ENCODE results near the gene DOCK2. TPM values are rescaled to one million over a fixed set of nuclear protein-coding genes. Genes with fewer than 3 reads are reported as not detected.

Gene DOCK2
- polyA plus RNA-seq, 2 of the 4 experiments (the other 2 are of a cell fraction), result 2.1 to 4.6 TPM

DNA sequence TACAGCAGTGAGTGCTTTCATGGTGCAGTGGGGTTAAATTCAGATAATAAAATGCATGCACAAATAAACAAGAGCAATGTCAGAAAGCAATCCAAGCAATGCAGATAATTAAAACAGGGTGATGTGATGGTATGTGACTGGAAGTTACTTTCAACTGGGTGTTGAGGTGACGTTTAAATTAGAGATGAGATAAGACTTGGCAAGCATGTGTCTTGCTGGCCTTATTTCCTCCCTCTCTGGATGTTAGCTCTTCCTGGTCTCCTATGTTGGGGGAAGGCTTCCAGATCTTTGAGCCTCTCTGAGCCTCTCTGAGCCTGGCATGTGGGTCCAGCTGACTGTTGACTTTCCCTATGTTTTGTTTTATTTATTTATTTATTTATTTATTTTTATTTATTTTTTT lies 54.4 kb downstream of the DOCK2 start:
- H3K27ac ChIP-seq, result no peak overlapping the region
- H3K4me2 ChIP-seq, result no peak overlapping the region
- WGBS (ENCODE audit: missing lambda C conversion rate), result 91% methylated on average over 1 of the region's 1 CpG
- TF ChIP-seq POLR2AphosphoS2 (conservative IDR thresholded peaks at IDR 0.05; ENCODE audit: low read length) (no peak), NFE2L2 (conservative IDR thresholded peaks at IDR 0.05; ENCODE audit: low read length) (no peak), MAZ (IDR thresholded peaks at IDR 0.05; ENCODE audit: borderline replicate concordance, low read depth, low read length) (no peak), MAFK (IDR thresholded peaks at IDR 0.05; ENCODE audit: partially characterized antibody) (no peak), ZFP36 (IDR thresholded peaks at IDR 0.05; ENCODE audit: borderline replicate concordance, partially characterized antibody) (no peak), POLR2A (IDR thresholded peaks at IDR 0.05; ENCODE audit: low read length) (no peak), HOXB5 (CRISPR knock-in tag; IDR thresholded peaks at IDR 0.05) (no peak), HDAC2 (IDR thresholded peaks at IDR 0.05) (no peak), HOXB13 (CRISPR knock-in tag; IDR thresholded peaks at IDR 0.05; ENCODE audit: low read depth) (no peak), KDM1A (IDR thresholded peaks at IDR 0.05; ENCODE audit: low read depth) (no peak), CHD4 (IDR thresholded peaks at IDR 0.05; ENCODE audit: borderline replicate concordance) (no peak), RFX5 (IDR thresholded peaks at IDR 0.05) (no peak), CBX8 (IDR thresholded peaks at IDR 0.05) (no peak), CEBPB (IDR thresholded peaks at IDR 0.05) (no peak), FOSL2 (IDR thresholded peaks at IDR 0.05) (no peak), FOSL2 (CRISPR knock-in tag; IDR thresholded peaks at IDR 0.05) (no peak), TP53 (CRISPR knock-in tag; IDR thresholded peaks at IDR 0.05) (no peak), HEYL (CRISPR knock-in tag; IDR thresholded peaks at IDR 0.05) (no peak)
- TF ChIP-seq, protein P1, sequence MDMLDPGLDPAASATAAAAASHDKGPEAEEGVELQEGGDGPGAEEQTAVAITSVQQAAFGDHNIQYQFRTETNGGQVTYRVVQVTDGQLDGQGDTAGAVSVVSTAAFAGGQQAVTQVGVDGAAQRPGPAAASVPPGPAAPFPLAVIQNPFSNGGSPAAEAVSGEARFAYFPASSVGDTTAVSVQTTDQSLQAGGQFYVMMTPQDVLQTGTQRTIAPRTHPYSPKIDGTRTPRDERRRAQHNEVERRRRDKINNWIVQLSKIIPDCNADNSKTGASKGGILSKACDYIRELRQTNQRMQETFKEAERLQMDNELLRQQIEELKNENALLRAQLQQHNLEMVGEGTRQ (IDR thresholded peaks at IDR 0.05), result no peak
- TF ChIP-seq, protein P2, sequence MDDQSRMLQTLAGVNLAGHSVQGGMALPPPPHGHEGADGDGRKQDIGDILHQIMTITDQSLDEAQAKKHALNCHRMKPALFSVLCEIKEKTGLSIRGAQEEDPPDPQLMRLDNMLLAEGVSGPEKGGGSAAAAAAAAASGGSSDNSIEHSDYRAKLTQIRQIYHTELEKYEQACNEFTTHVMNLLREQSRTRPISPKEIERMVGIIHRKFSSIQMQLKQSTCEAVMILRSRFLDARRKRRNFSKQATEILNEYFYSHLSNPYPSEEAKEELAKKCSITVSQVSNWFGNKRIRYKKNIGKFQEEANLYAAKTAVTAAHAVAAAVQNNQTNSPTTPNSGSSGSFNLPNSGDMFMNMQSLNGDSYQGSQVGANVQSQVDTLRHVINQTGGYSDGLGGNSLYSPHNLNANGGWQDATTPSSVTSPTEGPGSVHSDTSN (IDR thresholded peaks at IDR 0.05), result no peak
- no peaks in the 10 kb centered on the region for H3K9me3 ChIP-seq
- no peak for ATAC-seq
- H3K4me1 ChIP-seq, result peaks cover 18% of the 10 kb centered on the region
- DNase-seq (ENCODE audit: low read depth in 1 of 2, low spot score in 1 of 2), result no peak
- POLR2A ChIA-PET, result no interaction called here
- CTCF ChIA-PET, result interaction anchor here (1.8 kb wide), 1 partner anchor 17 kb away, joined by 4 read pairs; no protein-coding TSS in a partner anchor
- no peak overlapping the region for H3K4me3 ChIP-seq
- no peak for FAIRE-seq

DNA sequence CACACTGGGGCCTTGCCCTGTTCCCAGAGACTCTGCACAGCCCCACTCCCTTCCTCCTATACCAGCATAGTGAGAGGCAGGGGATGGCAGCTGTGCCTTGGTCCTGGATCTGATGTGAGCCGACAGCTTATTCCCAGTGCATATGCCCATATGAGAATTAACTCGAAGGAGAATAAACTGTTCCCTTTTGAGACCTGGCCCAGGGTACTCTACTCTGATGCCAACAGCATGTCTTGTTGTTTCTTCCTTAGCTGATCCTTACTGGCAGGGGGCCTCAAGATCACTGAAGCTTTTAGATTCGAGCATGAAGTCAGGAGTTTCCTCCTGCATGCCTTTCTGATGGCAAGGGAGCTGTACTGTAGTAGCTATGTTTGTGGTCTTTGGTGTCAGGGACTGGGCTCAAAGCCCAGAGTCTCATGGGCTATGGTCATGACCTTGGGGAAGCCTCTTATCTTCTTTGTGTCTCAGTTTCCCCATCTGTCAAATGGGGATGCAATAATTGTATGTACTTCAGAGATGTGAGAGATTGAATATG lies 57.1 kb downstream of the DOCK2 start:
- ChIA-PET CTCF (interaction anchor here (0.8 to 1.5 kb wide), 7 partner anchors 8 to 522 kb away, joined by 3 to 5 read pairs (median 4); partner anchors contain the start of gene INSYN2B), POLR2A (no interaction called here)
- no peak for FAIRE-seq
- DNase-seq (ENCODE audit: low read depth in 1 of 2, low spot score in 1 of 2), result no peak
- H3K9me3 ChIP-seq, result no peaks in the 10 kb centered on the region
- peak overlapping the region; percentile 83 to 85 for H3K27ac ChIP-seq
- H3K4me1 ChIP-seq, result peaks cover 42% of the 10 kb centered on the region
- H3K4me2 ChIP-seq, result no peak overlapping the region
- TF ChIP-seq KDM5A (IDR thresholded peaks at IDR 0.05), result no peak
- TF ChIP-seq KDM1A (IDR thresholded peaks at IDR 0.05; ENCODE audit: low read depth), result no peak
- TF ChIP-seq HDAC2 (IDR thresholded peaks at IDR 0.05), result no peak
- TF ChIP-seq, protein P1 (IDR thresholded peaks at IDR 0.05), result no peak
- TF ChIP-seq FOXS1 (CRISPR knock-in tag; IDR thresholded peaks at IDR 0.05), result no peak
- no peak for TF ChIP-seq TFCP2L1 (CRISPR knock-in tag; IDR thresholded peaks at IDR 0.05)
- TF ChIP-seq HEYL (CRISPR knock-in tag; IDR thresholded peaks at IDR 0.05), result no peak
- TF ChIP-seq, protein P3, sequence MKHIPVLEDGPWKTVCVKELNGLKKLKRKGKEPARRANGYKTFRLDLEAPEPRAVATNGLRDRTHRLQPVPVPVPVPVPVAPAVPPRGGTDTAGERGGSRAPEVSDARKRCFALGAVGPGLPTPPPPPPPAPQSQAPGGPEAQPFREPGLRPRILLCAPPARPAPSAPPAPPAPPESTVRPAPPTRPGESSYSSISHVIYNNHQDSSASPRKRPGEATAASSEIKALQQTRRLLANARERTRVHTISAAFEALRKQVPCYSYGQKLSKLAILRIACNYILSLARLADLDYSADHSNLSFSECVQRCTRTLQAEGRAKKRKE (CRISPR knock-in tag; IDR thresholded peaks at IDR 0.05; ENCODE audit: low read depth), result no peak
- no peak overlapping the region for H3K4me3 ChIP-seq
- ATAC-seq, result no peak
- WGBS (ENCODE audit: missing lambda C conversion rate), result 100% methylated on average over 3 of the region's 3 CpGs

All from A549 (cell line).